Mammary epithelial cell (primary cell): ENCODE results near the gene USP17L5.
"Not testable (repeated sequence)": the region's sequence is repeated elsewhere in the genome, so short reads cannot be mapped to it uniquely, and the experiment has no call there.

Experiments
- CTCF ChIP-seq, 2 donors: IDR thresholded peaks in 1 of 2; conservative IDR thresholded peaks in 1 of 2; 2 replicates each; pipeline ENCODE4 v1.5.1; 2011 to 2012; ENCODE audit warnings: inconsistent platforms in 2 of 2, low read length in 2 of 2, mild to moderate bottlenecking in 2 of 2, control low read depth in 1 of 2, low read depth in 1 of 2; ENCODE audit not compliant: insufficient read depth in 1 of 2; ENCODE audit errors: extremely low read depth in 1 of 2
- EZH2 ChIP-seq: IDR thresholded peaks from 2 replicates; pipeline ENCODE4 v1.6.1; 2012; ENCODE audit warnings: low read length, inconsistent platforms, borderline replicate concordance

DNA sequence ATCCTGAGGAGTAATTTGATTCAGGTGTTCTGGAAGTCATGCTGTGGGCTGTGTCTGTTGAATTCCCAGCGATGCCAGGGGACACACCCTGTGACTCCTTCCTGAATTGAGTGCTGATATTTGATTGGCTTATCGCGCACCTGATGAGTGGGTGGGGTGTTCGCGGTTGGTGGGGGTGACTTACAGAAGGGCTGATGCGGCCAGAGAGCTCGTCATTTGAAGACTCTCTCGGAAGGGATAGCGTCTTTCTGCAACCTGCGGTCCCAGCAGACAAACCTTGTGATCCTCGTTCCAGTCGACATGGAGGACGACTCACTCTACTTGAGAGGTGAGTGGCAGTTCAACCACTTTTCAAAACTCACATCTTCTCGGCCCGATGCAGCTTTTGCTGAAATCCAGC is 9.4 kb downstream of the USP17L5 start, which contains the start of gene USP17L28:
- not testable (repeated sequence) for TF ChIP-seq CTCF (conservative IDR thresholded peaks at IDR 0.05 in 1 of 2, IDR thresholded peaks at IDR 0.05 in 1 of 2; ENCODE audit: extremely low read depth in 1 of 2, insufficient read depth in 1 of 2, low read depth in 1 of 2, low read length in 2 of 2); EZH2
